HepG2 (cell line): Measurements from ENCODE around the gene ICAM2. TPM values are rescaled to one million over a fixed set of nuclear protein-coding genes. Genes with fewer than 3 reads are reported as not detected.

ENCODE experiments used
- ATAC-seq: fragments of 200-7000 bp; cut with Tn5 transposase; 3 replicates; pipeline ENCODE4 v1.9.1; 2020; ENCODE audit warnings: mild to moderate bottlenecking, moderate library complexity
- BruUV-seq: library from RNA; stranded (reverse); fragments of 400-500 nt; replicated peaks from 2 replicates; lab custom pipeline; 2021; lab: Mats Ljungman, UMichigan
- CTCF ChIA-PET: fragments of 300-600 bp; formaldehyde crosslinking; extraction: SDS; loops from one replicate; lab custom pipeline; 2021; ENCODE audit warnings: low total read pairs, inconsistent platforms, low intra/inter-chr PET ratio; lab: Yijun Ruan, JAX
- POLR2A ChIA-PET: fragments of 350-600 bp; sonication (Branson Sonifier 250); formaldehyde crosslinking; loops from one replicate; lab custom pipeline; 2020; ENCODE audit warnings: antibody characterized with exemption, inconsistent platforms; lab: Yijun Ruan, JAX
- DNase-seq: peaks from one replicate; pipeline ENCODE4 v3.0.0-alpha.2; 2015; ENCODE audit warnings: low spot score
- FAIRE-seq: peaks from 3 replicates; lab custom pipeline; 2011; peaks lifted over from hg19 to GRCh38; lab: Jason Lieb, UNC
- H2AFZ ChIP-seq: one replicate; pipeline ENCODE4 v1.6.1; 2011; ENCODE audit warnings: low read length, inconsistent platforms
- H3K27ac ChIP-seq: fragments of 300-600 bp; 3 replicates; pipeline ENCODE4 v1.8.0; 2011; ENCODE audit warnings: mixed run types, mild to moderate bottlenecking, mixed read lengths, low read length, inconsistent platforms; ENCODE audit not compliant: insufficient read depth; ENCODE audit errors: extremely low read length
- H3K27me3 ChIP-seq, 2 experiments: fragments of 200-600 bp in 1 of 2; 2 replicates in 1 of 2; 3 replicates in 1 of 2; pipeline versions ENCODE4 v1.6.0 to v1.8.0; 2011; ENCODE audit warnings: low read length in 2 of 2, mild to moderate bottlenecking in 2 of 2, moderate library complexity in 2 of 2, inconsistent platforms in 1 of 2; ENCODE audit not compliant: insufficient read depth in 2 of 2, control insufficient read depth in 1 of 2
- H3K36me3 ChIP-seq, 2 experiments: fragments of 200-600 bp in 1 of 2; replicated peaks in 1 of 2; 2 replicates in 1 of 2; 3 replicates in 1 of 2; pipeline versions ENCODE4 v1.5.1 to v1.8.0; 2011; ENCODE audit warnings: low read length in 2 of 2, inconsistent platforms in 1 of 2; ENCODE audit not compliant: insufficient read depth in 2 of 2, control insufficient read depth in 1 of 2
- H3K4me1 ChIP-seq: 2 replicates; pipeline ENCODE4 v1.5.1; 2012; ENCODE audit warnings: low read length, inconsistent platforms; ENCODE audit not compliant: insufficient read depth
- H3K4me2 ChIP-seq: 2 replicates; pipeline ENCODE4 v1.6.0; 2011; ENCODE audit warnings: low read depth, low read length, inconsistent platforms
- H3K4me3 ChIP-seq, 3 experiments: fragments of 200-600 bp in 1 of 3; sonication (generic), shearing (Covaris generic) in 1 of 3; replicated peaks in 1 of 3; 2 replicates each; pipeline ENCODE4 v1.5.1; 2011 to 2016; ENCODE audit warnings: low read length in 3 of 3, inconsistent platforms in 2 of 3, low read depth in 2 of 3, mild to moderate bottlenecking in 2 of 3, control low read depth in 1 of 3, mixed read lengths in 1 of 3; ENCODE audit not compliant: insufficient read depth in 1 of 3
- H3K79me2 ChIP-seq: one replicate; pipeline ENCODE4 v1.6.1; 2011; ENCODE audit warnings: low read length, inconsistent platforms; ENCODE audit not compliant: insufficient read depth
- H3K9ac ChIP-seq: 2 replicates; pipeline ENCODE4 v1.6.0; 2011; ENCODE audit warnings: mild to moderate bottlenecking, low read depth, low read length, inconsistent platforms; ENCODE audit not compliant: insufficient read depth
- H3K9me3 ChIP-seq: 2 replicates; pipeline ENCODE4 v1.5.1; 2012; ENCODE audit warnings: mild to moderate bottlenecking, low read length
- H4K20me1 ChIP-seq: 2 replicates; pipeline ENCODE4 v1.6.0; 2011; ENCODE audit warnings: inconsistent platforms, mild to moderate bottlenecking, low read length, moderate library complexity; ENCODE audit not compliant: insufficient read depth
- CTCF ChIP-seq: sonication (generic); formaldehyde crosslinking; IDR thresholded peaks from 2 replicates; pipeline ENCODE4 v1.5.0; 2020; ENCODE audit warnings: mild to moderate bottlenecking, missing genetic modification reagents, moderate library complexity
- NAIF1 ChIP-seq: sonication (generic); formaldehyde crosslinking; IDR thresholded peaks from 2 replicates; pipeline ENCODE4 v1.5.0; 2020; ENCODE audit warnings: mild to moderate bottlenecking, missing genetic modification reagents, borderline replicate concordance
- SMARCC2 ChIP-seq: fragments of 450-650 bp; IDR thresholded peaks from 2 replicates; pipeline ENCODE4 v1.6.1; 2017; ENCODE audit warnings: antibody characterized with exemption, mild to moderate bottlenecking
- STAG1 ChIP-seq: sonication (generic); formaldehyde crosslinking; IDR thresholded peaks from 2 replicates; pipeline ENCODE4 v1.4.0; 2020; ENCODE audit warnings: missing genetic modification reagents
- ZBTB49 ChIP-seq: sonication (generic); formaldehyde crosslinking; IDR thresholded peaks from 2 replicates; pipeline ENCODE4 v1.4.0; 2020; ENCODE audit warnings: missing genetic modification reagents, borderline replicate concordance
- ZNF691 ChIP-seq: sonication (generic); formaldehyde crosslinking; IDR thresholded peaks from 2 replicates; pipeline ENCODE4 v1.4.0; 2020; ENCODE audit warnings: missing genetic modification reagents, low read depth, mild to moderate bottlenecking, borderline replicate concordance
- ZNF83 ChIP-seq: sonication (generic); formaldehyde crosslinking; IDR thresholded peaks from 2 replicates; pipeline ENCODE4 v1.4.0; 2020; ENCODE audit warnings: missing genetic modification reagents, mild to moderate bottlenecking, borderline replicate concordance
- ZSCAN21 ChIP-seq: sonication (generic); formaldehyde crosslinking; IDR thresholded peaks from 2 replicates; pipeline ENCODE4 v1.8.0; 2022; ENCODE audit warnings: mild to moderate bottlenecking, missing genetic modification reagents, moderate library complexity, borderline replicate concordance
- WGBS: methylation state at CpG from one replicate; pipeline ENCODE4 v1.1.6; 2017; ENCODE audit warnings: low lambda C conversion rate; 5-methylcytosine and 5-hydroxymethylcytosine counted together
- in situ Hi-C: cut with HindIII; loops from 2 replicates; pipeline ENCODE4 v1.10.0; 2017; ENCODE audit warnings: low pct_unique_long_range_greater_than_20kb; ENCODE audit not compliant: extremely low pct_ligation_motif_present
- intact Hi-C: fragments of 100-400 bp; cut with micrococcal nuclease; formaldehyde crosslinking; loops from one replicate; pipeline ENCODE4 v1.10.0; 2022; ENCODE audit not compliant: unreplicated experiment
- polyA plus RNA-seq, 8 experiments: library from polyadenylated mRNA; depleted of rRNA in 3 of 8; stranded (reverse) in 7 of 8; unstranded in 1 of 8; fragments of >200 nt; fragmentation: Illumina TruSeq in 4 of 8; extraction: Trizol in 4 of 8; gene quantifications; 2 replicates each; pipeline versions ENCODE4 v1.2.1 to v1.2.3, GENCODE V29; 2011 to 2016; ENCODE audit warnings: low read depth in 4 of 8, missing spikeins in 1 of 8, mixed read lengths in 1 of 8; ENCODE audit not compliant: insufficient read depth in 1 of 8
- total RNA-seq, 5 experiments: library from RNA; depleted of rRNA; stranded (reverse); fragments of >200 nt; fragmentation: Illumina TruSeq; extraction: Trizol; gene quantifications; 2 replicates each; pipeline ENCODE4 v1.2.3, GENCODE V29; 2016; ENCODE audit warnings: low read depth in 1 of 5

ICAM2 gene
- total and polyA plus RNA-seq, 2 of the 13 experiments (the other 11 are each of a cell fraction or from before 2014, with no cell fraction given): 10.9 to 20.8 TPM

- no peak overlapping the region for H2AFZ ChIP-seq
- in situ Hi-C loops: no loop called here
- FAIRE-seq: no peak
- no peaks in the 10 kb centered on the region; a peak in 1 of 5 replicates for H3K27me3 ChIP-seq
- H3K36me3 ChIP-seq: no peaks in the 10 kb centered on the region; a peak in 1 of 5 replicates
- H3K9ac ChIP-seq: no peak overlapping the region
- no peak overlapping the region for H3K4me3 ChIP-seq
- CTCF ChIA-PET: no interaction called here
- peak; percentile 56; the same call in 2 of the 3 replicates for ATAC-seq
- BruUV-seq: no TSS peak
- POLR2A ChIA-PET: no interaction called here
- DNase-seq: no peak
- WGBS: 57% methylated on average over 5 of the region's 5 CpGs
- H3K9me3 ChIP-seq: no peaks in the 10 kb centered on the region
- no peaks in the 10 kb centered on the region for H4K20me1 ChIP-seq
- no peak overlapping the region for H3K27ac ChIP-seq
- TF ChIP-seq ZNF83 (no peak), CTCF (CRISPR knock-in tag) (peak; percentile 41), STAG1 (peak; percentile 6; the same call in 1 of the 2 replicates)
- no peak overlapping the region for H3K4me2 ChIP-seq
- peaks cover 15% of the 10 kb centered on the region for H3K4me1 ChIP-seq
- intact Hi-C loops: no loop called here
- H3K79me2 ChIP-seq: no peaks in the 10 kb centered on the region
Measured at GRCh38 chr17:64016231-64016784, 4.1 kb downstream of the ICAM2 start.

GRCh38 chr17:64015447-64015846 lies 5.0 kb downstream of the ICAM2 start:
- ChIA-PET POLR2A (no interaction called here), CTCF (no interaction called here)
- Histone ChIP-seq H3K4me2 (no peak overlapping the region; the same call in 1 of the 2 replicates), H3K27ac (no peak overlapping the region), H3K79me2 (no peaks in the 10 kb centered on the region), H3K4me1 (peaks cover 7% of the 10 kb centered on the region), H3K4me3 (no peak overlapping the region), H4K20me1 (no peaks in the 10 kb centered on the region), H3K36me3 (no peaks in the 10 kb centered on the region; a peak in 1 of 5 replicates), H3K27me3 (no peaks in the 10 kb centered on the region; a peak in 1 of 5 replicates), H2AFZ (no peak overlapping the region), H3K9ac (no peak overlapping the region), H3K9me3 (no peaks in the 10 kb centered on the region)
- DNase-seq: no peak
- no peak for FAIRE-seq
- no TSS peak for BruUV-seq
- no peak for ATAC-seq
- 77% methylated on average over 6 of the region's 6 CpGs for WGBS
- intact Hi-C loops (no loop called here), in situ Hi-C loops (no loop called here)
- TF ChIP-seq ZBTB49 (no peak), ZSCAN21 (CRISPR knock-in tag) (no peak), SMARCC2 (no peak), ZNF691 (no peak), NAIF1 (CRISPR knock-in tag) (no peak)
